GM12873 (cell line): ENCODE results near the gene MYEOV.

ENCODE experiments used
- CTCF ChIP-seq: IDR thresholded peaks from 2 replicates; pipeline ENCODE4 v1.5.1; 2012; ENCODE audit warnings: low read depth, mild to moderate bottlenecking, moderate library complexity, low read length, control low read depth; ENCODE audit not compliant: insufficient read depth; ENCODE audit errors: missing control alignments

Gene MYEOV

GRCh38 chr11:69333879-69334278, 39.9 kb downstream of the MYEOV start:
- no peak for TF ChIP-seq CTCF

- no peak for TF ChIP-seq CTCF
Observed at GRCh38 chr11:69335007-69335780, 41.2 kb downstream of the MYEOV start.

GRCh38 chr11:69335781-69336405, 41.9 kb downstream of the MYEOV start:
- no peak for TF ChIP-seq CTCF

- no peak for TF ChIP-seq CTCF
Observed at GRCh38 chr11:69337211-69337721, 43.3 kb downstream of the MYEOV start.

- no peak for TF ChIP-seq CTCF
Observed at GRCh38 chr11:69339041-69339733, 45.2 kb downstream of the MYEOV start.

- TF ChIP-seq CTCF: no peak
Observed at GRCh38 chr11:69339983-69340565, 46.1 kb downstream of the MYEOV start.
